DOHH2 (cell line): ENCODE measurements around the gene FAM168B.
"Not testable (repeated sequence)": the region's sequence is repeated elsewhere in the genome, so short reads cannot be mapped to it uniquely, and the experiment has no call there.

Experiments used
- H3F3A ChIP-seq: fragments of 200-600 bp; sonication (generic), shearing (Covaris generic); 2 replicates; pipeline ENCODE4 v1.6.0; 2016; ENCODE audit warnings: antibody characterized with exemption, mild to moderate bottlenecking; ENCODE audit not compliant: control insufficient read depth, insufficient read depth
- H3K27ac ChIP-seq: fragments of 200-600 bp; sonication (generic); 2 replicates; pipeline ENCODE4 v1.5.1; 2014; ENCODE audit warnings: low read depth, mild to moderate bottlenecking, low read length, moderate library complexity
- H3K27me3 ChIP-seq: fragments of 200-600 bp; sonication (generic); 2 replicates; pipeline ENCODE4 v1.6.1; 2014; ENCODE audit warnings: mild to moderate bottlenecking, low read length, mixed read lengths; ENCODE audit not compliant: control insufficient read depth
- H3K36me3 ChIP-seq: fragments of 200-600 bp; sonication (generic); 2 replicates; pipeline ENCODE4 v1.6.1; 2014; ENCODE audit warnings: mild to moderate bottlenecking, low read length, moderate library complexity, mixed read lengths; ENCODE audit not compliant: control insufficient read depth
- H3K4me1 ChIP-seq: fragments of 200-600 bp; sonication (generic); 2 replicates; pipeline ENCODE4 v1.6.1; 2014; ENCODE audit warnings: mild to moderate bottlenecking, low read length, mixed read lengths; ENCODE audit not compliant: control insufficient read depth
- H3K4me2 ChIP-seq: fragments of 200-600 bp; sonication (generic); 2 replicates; pipeline ENCODE4 v1.6.0; 2014; ENCODE audit warnings: mild to moderate bottlenecking, low read length, moderate library complexity
- H3K4me3 ChIP-seq: fragments of 200-600 bp; sonication (generic); 2 replicates; pipeline ENCODE4 v1.5.1; 2014; ENCODE audit warnings: mild to moderate bottlenecking, low read length, mixed read lengths
- H3K79me2 ChIP-seq: fragments of 200-600 bp; sonication (generic); 2 replicates; pipeline ENCODE4 v1.6.1; 2014; ENCODE audit warnings: mild to moderate bottlenecking, low read length, mixed read lengths; ENCODE audit not compliant: control insufficient read depth
- H3K9me2 ChIP-seq: fragments of 200-600 bp; sonication (generic); replicated peaks from 2 replicates; pipeline ENCODE4 v1.6.1; 2014; ENCODE audit warnings: mild to moderate bottlenecking, low read length, mixed read lengths; ENCODE audit not compliant: control insufficient read depth
- H3K9me3 ChIP-seq: fragments of 200-600 bp; sonication (generic); 2 replicates; pipeline ENCODE4 v1.6.1; 2014; ENCODE audit warnings: antibody characterized with exemption, low read length, mixed read lengths; ENCODE audit not compliant: control insufficient read depth, insufficient read depth
- H4K20me1 ChIP-seq: fragments of 200-600 bp; sonication (generic); 2 replicates; pipeline ENCODE4 v1.6.0; 2014; ENCODE audit warnings: low read depth, mild to moderate bottlenecking, antibody characterized with exemption, low read length, moderate library complexity; ENCODE audit not compliant: control insufficient read depth, insufficient read depth
- EZH2phosphoT487 ChIP-seq: fragments of 200-600 bp; sonication (generic); IDR thresholded peaks from 2 replicates; pipeline ENCODE4 v1.6.1; 2017; ENCODE audit warnings: borderline replicate concordance, mild to moderate bottlenecking, antibody characterized with exemption, low read length, moderate library complexity, mixed read lengths
- TF ChIP-seq, protein P1 (sequence below): fragments of 200-600 bp; sonication (generic); IDR thresholded peaks from one replicate; pipeline ENCODE4 v1.5.1; 2014; ENCODE audit warnings: antibody characterized with exemption, mild to moderate bottlenecking, low read depth, low read length; ENCODE audit not compliant: poor library complexity, severe bottlenecking

Gene FAM168B

DNA sequence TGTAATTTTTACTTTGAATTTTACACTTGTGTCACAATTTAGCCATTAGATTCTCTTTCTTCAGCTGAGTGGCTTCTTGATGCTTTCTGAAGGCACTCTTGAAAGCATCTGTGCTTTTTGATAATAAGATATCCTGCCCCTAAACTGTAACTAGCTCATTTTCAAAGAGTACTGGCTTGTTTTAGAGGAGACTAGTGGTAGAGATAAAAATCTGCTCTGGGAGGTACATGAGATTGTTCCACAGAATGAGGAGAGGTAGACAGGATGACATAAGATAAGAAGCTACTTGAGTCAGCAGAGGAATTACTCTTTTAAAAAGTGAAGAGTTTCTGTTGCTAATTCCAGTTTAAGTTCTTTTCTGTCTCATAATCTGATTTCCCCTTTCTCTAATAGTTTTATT, 22.5 kb upstream of the FAM168B start:
- H3F3A ChIP-seq = no peaks in the 10 kb centered on the region
- H3K4me3 ChIP-seq = no peak overlapping the region
- H3K79me2 ChIP-seq = peaks cover 98% of the 10 kb centered on the region
- no peak overlapping the region for H3K27ac ChIP-seq
- TF ChIP-seq EZH2phosphoT487 = no peak
- TF ChIP-seq, protein P1, sequence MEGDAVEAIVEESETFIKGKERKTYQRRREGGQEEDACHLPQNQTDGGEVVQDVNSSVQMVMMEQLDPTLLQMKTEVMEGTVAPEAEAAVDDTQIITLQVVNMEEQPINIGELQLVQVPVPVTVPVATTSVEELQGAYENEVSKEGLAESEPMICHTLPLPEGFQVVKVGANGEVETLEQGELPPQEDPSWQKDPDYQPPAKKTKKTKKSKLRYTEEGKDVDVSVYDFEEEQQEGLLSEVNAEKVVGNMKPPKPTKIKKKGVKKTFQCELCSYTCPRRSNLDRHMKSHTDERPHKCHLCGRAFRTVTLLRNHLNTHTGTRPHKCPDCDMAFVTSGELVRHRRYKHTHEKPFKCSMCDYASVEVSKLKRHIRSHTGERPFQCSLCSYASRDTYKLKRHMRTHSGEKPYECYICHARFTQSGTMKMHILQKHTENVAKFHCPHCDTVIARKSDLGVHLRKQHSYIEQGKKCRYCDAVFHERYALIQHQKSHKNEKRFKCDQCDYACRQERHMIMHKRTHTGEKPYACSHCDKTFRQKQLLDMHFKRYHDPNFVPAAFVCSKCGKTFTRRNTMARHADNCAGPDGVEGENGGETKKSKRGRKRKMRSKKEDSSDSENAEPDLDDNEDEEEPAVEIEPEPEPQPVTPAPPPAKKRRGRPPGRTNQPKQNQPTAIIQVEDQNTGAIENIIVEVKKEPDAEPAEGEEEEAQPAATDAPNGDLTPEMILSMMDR = no peak
- no peaks in the 10 kb centered on the region for H3K4me1 ChIP-seq
- H3K9me3 ChIP-seq = peaks cover 11% of the 10 kb centered on the region
- H3K4me2 ChIP-seq = no peak overlapping the region
- H3K36me3 ChIP-seq = peaks cover 45% of the 10 kb centered on the region
- H4K20me1 ChIP-seq = no peaks in the 10 kb centered on the region; the same call in 1 of the 2 replicates
- no peaks in the 10 kb centered on the region for H3K9me2 ChIP-seq
- H3K27me3 ChIP-seq = no peaks in the 10 kb centered on the region

DNA sequence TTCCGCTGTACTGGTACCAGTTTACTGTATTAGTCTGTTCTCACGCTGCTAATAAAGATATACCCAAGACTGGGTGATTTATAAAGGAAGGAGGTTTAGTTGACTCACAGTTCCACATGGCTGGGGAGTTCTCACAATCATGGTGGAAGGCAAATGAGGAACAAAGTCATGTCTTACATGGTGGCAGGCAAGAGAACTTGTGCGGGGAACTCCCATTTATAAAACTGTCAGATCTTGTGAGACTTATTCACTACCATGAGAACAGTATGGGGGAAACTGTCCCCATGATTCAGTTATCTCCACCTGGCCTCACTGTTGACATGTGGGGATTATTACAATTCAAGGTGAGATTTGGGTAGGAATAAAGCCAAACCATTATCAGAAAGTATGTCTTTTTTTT, 21.7 kb upstream of the FAM168B start:
- peaks cover 11% of the 10 kb centered on the region for H3K9me3 ChIP-seq
- H3K4me1 ChIP-seq, H3K4me3 ChIP-seq, H3K27ac ChIP-seq, H3K27me3 ChIP-seq, H4K20me1 ChIP-seq, H3F3A ChIP-seq, H3K9me2 ChIP-seq, H3K4me2 ChIP-seq: not testable (repeated sequence)
- peaks cover 99% of the 10 kb centered on the region for H3K79me2 ChIP-seq
- H3K36me3 ChIP-seq = peaks cover 52% of the 10 kb centered on the region

DNA sequence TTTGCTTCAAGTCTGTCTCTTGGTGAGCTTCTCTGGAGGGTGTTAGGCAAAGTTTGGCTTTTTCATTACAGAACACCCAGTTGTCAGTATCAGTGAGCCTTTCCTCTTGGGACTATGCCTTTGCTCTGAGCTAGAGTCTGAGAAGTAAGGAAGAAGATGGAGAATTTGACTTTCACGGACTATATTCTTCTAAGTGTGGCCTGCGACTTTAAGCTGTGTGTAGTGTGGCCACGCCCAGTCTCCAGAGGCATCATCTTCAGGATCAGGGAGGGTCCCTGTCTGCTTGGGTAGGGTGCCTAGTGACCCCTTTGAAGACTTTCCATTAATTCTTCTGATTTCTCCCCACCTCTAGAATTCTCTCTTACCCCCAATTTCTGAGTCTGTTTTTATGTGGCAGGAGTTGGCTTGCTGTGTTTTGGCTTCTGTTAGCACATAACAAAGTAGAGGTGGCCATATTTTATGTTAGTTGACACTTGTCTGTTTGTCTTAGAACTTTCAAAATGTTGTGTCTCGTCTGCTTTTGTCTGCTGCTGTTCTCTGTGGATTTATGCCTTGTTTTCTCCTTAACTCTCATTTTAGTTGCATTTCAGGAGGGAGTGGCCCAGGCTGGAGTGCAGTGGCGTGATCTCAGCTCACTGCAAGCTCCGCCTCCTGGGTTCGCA, 20.4 kb upstream of the FAM168B start:
- H3K36me3 ChIP-seq = peaks cover 59% of the 10 kb centered on the region
- no peak overlapping the region for H3K27ac ChIP-seq
- H3K4me1 ChIP-seq = no peaks in the 10 kb centered on the region
- H3K4me3 ChIP-seq = no peak overlapping the region
- H3K79me2 ChIP-seq = peaks cover 99% of the 10 kb centered on the region
- no peak for TF ChIP-seq EZH2phosphoT487
- TF ChIP-seq, protein P1 = no peak
- peaks cover 11% of the 10 kb centered on the region for H3K9me3 ChIP-seq
- no peak overlapping the region for H3K4me2 ChIP-seq
- H4K20me1 ChIP-seq = no peaks in the 10 kb centered on the region; the same call in 1 of the 2 replicates
- H3K9me2 ChIP-seq = no peaks in the 10 kb centered on the region
- no peaks in the 10 kb centered on the region for H3K27me3 ChIP-seq
- H3F3A ChIP-seq = no peaks in the 10 kb centered on the region

DNA sequence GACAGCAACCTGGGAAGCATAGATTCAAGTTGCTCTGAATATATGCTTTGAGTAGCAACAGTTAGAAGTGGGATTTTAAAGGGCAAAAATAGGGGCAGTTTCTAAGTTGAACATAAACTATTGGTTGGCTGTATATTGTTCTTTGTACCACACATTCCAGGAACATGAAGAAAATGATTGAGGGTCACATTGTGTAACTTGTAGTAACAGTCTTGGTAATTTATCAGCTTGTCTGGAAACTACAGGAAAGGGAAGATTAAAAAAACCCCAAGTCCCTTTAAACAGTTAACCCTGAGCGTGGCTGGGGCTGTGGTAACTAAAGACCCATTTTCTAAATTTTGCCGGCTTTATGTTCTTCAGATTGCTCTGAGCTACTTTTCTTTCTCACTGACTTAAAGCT, 19.3 kb upstream of the FAM168B start:
- peaks cover 100% of the 10 kb centered on the region for H3K79me2 ChIP-seq
- H4K20me1 ChIP-seq = 0 out of 2 replicates have a peak, but pooled peaks cover 3% of the 10 kb centered on the region
- no peaks in the 10 kb centered on the region for H3K9me2 ChIP-seq
- no peaks in the 10 kb centered on the region for H3K4me1 ChIP-seq
- H3K36me3 ChIP-seq = peaks cover 71% of the 10 kb centered on the region
- peaks cover 11% of the 10 kb centered on the region for H3K9me3 ChIP-seq
- no peak overlapping the region for H3K4me2 ChIP-seq
- H3K4me3 ChIP-seq = no peak overlapping the region
- H3F3A ChIP-seq = no peaks in the 10 kb centered on the region
- TF ChIP-seq EZH2phosphoT487 = no peak
- TF ChIP-seq, protein P1 = no peak
- H3K27ac ChIP-seq = no peak overlapping the region
- no peaks in the 10 kb centered on the region for H3K27me3 ChIP-seq
